ENCODE data around the gene TNRC18.

DNA sequence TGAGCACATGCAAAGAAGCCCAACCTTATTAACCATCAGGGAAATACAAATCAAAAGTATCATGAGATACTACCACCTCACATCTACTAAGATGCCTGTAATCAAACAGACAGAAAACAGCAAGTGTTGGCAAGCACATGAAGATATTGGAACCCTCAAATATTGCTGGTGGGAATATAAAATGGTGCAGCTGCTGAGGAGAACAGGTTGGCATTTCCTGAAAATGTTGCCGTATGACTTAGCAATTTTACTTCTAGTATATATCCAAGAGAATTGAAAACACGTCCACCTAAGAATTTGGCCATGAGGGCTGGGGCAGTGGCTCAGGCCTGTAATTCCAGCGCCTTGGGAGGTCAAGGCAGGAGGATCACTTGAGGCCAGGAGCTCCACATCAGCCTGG lies 39.4 kb upstream of the TNRC18 start:
- TF ChIP-seq, protein P1, sequence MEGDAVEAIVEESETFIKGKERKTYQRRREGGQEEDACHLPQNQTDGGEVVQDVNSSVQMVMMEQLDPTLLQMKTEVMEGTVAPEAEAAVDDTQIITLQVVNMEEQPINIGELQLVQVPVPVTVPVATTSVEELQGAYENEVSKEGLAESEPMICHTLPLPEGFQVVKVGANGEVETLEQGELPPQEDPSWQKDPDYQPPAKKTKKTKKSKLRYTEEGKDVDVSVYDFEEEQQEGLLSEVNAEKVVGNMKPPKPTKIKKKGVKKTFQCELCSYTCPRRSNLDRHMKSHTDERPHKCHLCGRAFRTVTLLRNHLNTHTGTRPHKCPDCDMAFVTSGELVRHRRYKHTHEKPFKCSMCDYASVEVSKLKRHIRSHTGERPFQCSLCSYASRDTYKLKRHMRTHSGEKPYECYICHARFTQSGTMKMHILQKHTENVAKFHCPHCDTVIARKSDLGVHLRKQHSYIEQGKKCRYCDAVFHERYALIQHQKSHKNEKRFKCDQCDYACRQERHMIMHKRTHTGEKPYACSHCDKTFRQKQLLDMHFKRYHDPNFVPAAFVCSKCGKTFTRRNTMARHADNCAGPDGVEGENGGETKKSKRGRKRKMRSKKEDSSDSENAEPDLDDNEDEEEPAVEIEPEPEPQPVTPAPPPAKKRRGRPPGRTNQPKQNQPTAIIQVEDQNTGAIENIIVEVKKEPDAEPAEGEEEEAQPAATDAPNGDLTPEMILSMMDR (conservative IDR thresholded peaks at IDR 0.05; ENCODE audit: low read length) = no peak
- no peak for TF ChIP-seq EZH2phosphoT487 (IDR thresholded peaks at IDR 0.05; ENCODE audit: borderline replicate concordance, low read depth, low read length)
